GM19324 (cell line): Measurements from ENCODE around the gene ZNF213.
"Not testable (repeated sequence)": the region's sequence is repeated elsewhere in the genome, so short reads cannot be mapped to it uniquely, and the experiment has no call there.

Experiments used
- ATAC-seq: cut with Tn5 transposase; IDR thresholded peaks from one replicate; pipeline ENCODE4 v1.9.1; 2021; ENCODE audit warnings: mild to moderate bottlenecking, moderate library complexity; ENCODE audit not compliant: unreplicated experiment, low FRiP score

Gene ZNF213

DNA sequence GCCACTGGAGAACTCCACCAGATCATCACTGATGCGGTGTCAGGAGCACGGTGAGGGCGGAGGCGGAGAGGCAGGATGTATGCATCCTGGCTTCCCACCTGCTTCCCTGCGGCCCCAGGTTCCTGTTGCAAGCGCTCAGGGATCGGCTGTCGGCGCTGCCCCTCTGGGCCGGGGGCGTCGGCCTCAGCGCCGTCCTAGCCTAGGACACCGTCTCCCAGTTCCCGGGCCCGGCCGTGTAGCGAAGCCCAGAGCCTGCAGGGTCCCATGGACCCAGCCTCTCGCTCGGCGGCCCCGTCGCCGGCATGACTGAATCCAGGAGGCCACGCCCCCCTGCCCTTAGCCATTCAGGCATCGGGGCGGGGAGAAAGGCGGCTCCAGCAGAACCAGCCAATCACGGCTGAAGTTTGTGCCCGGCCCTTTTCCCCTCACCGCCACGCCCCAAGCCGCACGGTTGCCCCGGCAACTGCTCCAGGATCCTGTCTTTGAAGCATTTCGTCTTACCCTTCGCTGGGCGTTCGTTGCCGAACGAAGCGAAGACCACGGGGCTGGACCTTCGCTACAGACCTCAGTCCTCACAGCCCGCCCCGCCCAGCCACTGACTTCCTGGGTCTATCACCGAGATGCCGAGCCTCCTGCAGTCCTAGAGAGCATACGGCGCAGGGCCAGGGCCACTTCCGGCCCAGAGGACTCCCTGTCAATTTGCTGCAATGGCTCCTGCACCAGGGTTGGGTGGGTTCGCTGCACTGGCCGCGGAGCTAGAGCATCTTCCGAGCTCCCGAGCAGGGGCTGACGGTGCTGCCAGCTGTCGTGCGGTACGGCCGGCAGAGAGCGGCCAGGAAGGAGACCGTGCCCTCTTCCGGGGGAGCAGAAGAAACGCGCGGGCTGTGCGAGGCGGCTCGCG is 10.6 kb upstream of the ZNF213 start:
- ATAC-seq = peak; percentile 91

DNA sequence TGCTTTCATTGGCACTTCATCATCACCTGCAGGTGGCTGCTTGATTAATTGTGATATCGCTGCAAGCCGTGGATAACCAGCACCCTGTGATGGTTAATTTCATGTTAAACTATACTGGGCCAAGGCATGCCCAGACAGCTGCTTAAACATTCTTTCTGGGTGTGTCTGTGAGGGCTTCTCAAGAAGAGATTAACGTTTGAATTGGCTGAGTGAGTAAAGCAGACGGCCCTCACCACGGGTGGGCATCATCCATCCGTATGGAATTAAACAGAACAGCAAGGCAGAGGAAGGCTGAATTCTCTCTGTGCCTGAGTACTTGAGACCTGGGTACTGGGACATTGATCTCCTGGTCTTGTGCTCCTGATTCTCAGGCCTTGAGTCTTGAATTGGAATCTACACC is 7.1 kb upstream of the ZNF213 start:
- ATAC-seq = no peak

DNA sequence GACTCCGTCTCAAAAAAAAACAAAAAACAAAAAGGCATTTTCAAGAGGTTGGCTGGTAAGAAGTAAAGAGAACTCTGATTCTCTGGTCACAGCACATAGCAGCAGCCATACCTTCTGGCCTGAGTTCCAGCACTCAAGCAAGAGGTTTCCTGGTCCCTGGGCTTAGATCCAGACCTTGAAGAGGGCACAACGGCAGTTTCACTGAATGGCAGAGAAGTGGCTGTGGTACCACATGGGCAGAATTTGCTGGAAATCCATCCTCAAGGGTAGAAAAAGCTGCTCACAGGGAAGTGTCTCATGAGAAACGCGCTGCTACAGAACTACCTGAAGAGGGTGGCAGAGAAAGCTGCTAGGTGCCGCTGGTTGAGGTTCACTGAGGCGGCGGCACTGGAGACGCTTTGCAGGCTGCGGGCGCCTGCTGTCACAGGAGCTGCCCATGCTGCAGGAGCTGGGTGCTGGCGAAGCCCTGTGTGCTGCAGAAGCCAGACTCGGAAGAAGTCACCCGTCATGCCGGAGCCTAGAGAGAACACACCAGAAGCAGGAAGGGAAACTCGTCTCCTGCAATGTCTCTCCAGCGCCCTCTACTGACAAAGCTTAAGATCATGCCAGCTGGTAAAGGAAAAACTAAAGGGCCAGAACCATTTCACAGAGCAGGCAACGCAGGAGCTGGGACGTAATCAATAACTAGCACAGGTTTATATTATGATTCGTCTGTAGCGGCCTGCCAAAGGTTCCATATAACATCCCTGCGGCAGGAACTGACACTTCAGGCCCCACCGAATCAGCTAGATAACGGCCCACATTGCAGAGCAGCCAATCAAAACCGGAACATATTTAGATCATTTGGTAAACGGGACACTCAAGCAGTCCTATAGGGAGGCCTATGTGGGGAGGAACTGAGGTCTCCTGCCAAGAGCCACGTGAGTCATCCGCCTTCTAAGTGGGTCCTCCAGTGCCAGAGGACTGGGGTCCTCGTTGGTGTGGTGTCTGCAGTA is 5.4 kb upstream of the ZNF213 start:
- peak; percentile 52 for ATAC-seq

DNA sequence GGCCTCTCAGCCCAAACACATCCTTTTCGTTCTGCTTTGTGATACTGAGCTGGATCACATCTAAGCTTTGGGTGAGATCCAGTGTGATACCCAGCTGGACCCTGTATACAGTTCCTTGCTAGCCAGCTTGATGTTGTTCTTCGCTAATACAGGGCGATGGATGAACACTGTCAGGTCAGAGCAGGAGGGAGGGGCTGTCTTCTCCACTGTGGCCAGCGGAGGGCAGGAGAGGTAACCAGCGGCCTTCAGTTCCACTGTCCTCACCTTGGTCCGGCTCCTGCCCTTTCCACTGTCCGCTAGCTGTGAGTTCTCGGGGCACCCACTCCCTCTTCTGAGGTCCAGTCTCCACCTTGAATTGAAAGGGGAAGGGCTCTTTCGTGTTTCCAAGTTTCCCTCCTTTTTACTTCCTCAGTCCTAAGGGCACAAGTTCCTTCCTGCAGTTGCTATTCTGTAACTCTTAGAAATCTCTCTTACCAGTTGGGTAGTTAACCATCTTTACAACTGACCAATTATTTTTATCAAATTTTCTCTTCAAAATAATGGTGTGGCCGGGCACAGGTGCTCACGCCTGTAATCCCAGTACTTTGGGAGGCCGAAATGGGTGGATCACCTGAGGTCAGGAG is 3.0 kb upstream of the ZNF213 start:
- no peak for ATAC-seq

DNA sequence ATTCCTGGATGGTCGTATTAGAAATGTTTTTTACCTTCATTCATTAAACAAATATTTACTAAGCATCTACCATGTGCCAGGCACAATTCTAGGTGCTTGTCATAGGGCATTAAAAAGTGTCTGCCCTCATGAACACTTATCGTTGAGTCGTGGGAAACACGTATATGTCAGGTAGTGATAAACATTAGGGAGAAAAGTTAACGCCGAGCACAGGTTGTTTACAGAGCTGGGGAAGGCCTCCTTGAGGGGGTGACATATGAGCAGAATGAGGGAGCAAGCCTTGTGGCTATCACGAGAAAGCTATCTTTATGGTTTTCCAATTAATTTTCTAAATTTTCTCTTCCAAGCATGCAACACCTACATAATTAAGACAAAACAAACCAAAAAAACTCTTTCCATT is 985 bp upstream of the ZNF213 start:
- no peak for ATAC-seq

DNA sequence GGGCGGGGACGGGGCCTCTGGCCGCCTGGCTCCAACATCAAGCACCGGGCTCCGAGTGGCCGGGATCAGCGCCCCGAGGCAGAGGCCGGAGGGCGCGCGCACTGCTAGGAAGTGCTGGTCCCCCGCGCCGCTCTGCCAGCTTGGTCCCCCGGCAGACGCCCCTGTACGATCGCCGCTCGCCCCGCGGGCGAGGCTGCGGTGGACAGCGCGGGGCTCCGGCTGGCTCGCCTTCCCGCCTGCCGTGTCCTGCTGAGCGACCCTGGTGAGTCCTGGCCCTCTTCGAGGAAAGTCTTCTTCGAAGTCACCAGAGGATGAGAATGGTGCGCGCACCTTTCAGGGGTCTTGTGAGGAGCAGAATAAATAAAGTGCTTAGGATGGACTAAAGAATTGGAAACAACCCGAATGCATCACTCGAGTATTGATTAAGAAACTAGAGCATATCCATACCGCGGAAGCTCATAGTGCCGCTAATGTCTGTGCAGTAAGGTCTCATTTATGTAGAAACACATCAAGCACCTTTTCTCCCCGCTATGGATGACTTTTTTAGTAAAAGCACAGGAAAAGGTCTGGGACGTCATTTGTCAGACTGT is 392 bp downstream of the ZNF213 start:
- no peak for ATAC-seq

DNA sequence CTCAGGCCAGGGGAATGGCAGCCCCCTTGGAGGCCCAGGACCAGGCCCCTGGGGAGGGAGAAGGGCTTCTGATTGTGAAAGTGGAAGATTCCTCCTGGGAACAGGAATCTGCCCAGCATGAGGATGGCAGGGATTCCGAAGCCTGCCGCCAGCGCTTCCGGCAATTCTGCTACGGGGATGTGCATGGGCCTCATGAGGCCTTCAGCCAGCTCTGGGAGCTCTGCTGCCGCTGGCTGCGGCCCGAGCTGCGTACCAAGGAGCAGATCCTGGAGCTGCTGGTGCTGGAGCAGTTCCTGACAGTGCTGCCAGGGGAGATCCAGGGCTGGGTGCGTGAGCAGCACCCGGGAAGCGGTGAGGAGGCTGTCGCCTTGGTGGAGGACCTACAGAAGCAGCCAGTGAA is 2.4 kb downstream of the ZNF213 start:
- no peak for ATAC-seq

DNA sequence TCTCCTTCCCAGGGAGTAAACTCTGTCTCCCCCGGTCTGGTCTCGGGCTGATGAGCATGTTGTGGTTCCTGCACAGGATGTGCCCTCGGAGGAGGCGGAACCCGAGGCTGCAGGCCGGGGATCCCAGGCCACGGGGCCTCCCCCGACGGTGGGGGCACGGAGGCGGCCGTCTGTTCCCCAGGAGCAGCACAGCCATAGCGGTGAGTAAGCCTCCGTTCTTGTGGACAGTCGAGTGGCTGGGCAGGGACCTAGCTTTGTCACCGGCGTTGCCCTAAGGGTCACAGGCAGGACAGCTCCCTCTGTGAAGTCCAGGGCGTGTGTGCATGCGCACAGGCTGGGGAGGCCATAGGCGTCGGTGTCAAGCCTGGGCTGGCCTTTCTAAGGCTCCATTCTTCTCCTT is 3.5 kb downstream of the ZNF213 start:
- no peak for ATAC-seq

DNA sequence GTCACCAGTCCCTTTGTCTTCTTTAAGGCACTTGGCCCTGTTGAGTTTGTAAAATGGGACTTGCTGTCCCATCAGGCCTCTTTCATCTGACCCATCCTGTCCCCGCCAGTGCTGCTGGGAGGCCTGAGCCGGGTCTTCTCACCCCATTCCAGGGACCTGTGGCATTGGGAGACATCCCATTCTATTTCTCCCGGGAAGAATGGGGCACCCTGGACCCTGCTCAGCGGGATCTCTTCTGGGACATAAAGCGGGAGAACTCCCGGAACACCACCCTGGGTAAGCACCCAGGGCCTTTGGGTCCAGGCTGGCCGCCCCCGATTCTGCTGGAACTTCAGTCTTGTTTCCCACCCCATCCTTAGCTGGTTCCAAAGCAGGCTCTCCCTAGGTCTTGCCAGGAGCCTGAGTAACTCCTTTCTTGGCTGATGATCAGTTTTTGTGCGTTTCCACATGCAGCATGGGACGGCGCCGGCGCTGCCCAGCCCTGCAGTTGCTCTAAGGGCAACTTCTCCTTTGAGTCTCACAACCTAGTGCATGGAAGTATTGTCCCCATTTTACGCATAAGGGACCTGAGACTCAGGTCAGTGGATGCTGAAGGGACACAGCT is 4.1 kb downstream of the ZNF213 start:
- ATAC-seq = no peak

DNA sequence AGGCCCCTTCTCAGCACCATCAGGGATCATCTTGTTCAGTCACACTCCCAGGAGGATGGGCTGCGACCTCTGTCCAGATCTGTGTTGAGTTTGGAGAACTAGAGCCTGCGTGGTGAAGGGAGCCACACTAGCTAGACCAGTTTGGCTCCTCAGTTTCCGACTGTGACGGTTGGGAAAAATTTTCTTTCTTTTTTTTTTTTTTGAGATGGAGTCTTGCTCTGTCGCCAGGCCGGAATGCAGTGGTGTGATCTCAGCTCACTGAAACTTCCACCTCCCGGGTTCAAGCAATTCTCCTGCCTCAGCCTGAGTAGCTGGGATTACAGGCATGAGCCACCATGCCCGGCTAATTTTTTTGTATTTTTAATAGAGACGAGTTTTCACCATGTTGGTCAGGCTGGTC is 4.7 kb downstream of the ZNF213 start:
- ATAC-seq = not testable (repeated sequence)

DNA sequence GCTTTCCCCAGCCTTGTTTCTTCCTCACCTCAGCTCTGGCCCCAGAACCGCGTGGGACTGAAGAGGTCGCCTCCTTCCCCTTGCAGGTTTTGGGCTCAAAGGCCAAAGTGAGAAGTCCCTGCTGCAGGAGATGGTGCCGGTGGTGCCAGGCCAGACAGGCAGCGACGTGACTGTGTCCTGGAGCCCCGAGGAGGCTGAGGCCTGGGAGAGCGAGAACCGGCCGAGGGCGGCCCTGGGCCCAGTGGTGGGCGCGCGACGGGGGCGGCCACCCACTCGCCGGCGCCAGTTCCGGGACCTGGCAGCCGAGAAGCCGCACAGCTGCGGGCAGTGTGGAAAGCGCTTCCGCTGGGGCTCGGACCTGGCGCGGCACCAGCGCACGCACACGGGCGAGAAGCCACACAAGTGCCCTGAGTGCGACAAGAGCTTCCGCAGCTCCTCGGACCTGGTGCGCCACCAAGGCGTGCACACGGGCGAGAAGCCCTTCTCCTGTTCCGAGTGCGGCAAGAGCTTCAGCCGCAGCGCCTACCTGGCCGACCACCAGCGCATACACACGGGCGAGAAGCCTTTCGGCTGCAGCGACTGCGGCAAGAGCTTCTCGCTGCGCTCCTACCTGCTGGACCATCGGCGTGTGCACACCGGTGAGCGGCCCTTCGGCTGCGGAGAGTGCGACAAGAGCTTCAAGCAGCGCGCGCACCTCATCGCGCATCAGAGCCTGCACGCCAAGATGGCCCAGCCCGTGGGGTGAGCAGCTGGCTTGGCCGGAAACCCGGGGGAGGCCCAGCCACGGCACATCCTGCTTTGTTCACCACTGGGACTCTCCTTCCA is 6.0 kb downstream of the ZNF213 start:
- no peak for ATAC-seq

DNA sequence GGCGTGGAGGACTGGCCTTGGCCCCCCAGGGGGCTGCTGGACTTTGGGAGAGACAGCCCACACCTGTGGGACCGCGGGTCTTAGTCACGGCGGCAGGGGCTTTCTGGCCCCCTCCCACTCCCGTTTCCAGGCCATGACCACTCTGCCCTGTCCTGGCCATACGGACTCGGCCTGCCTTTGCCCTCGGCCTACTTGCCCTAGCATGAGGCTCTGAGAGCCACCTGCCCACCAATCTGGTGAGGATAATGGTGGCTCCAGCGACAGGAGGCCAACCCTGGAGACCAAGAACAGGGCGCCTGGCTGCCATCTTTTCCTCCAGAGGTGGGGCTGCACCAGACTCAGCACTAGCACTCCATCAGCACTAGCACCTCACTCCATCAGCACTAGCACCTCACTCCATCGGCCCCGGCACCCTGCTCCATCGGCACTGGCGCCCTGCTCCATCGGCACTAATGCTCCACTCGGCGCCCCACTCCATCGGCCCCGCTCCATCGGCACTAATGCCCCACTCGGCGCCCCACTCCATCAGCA is 7.0 kb downstream of the ZNF213 start:
- ATAC-seq = no peak

DNA sequence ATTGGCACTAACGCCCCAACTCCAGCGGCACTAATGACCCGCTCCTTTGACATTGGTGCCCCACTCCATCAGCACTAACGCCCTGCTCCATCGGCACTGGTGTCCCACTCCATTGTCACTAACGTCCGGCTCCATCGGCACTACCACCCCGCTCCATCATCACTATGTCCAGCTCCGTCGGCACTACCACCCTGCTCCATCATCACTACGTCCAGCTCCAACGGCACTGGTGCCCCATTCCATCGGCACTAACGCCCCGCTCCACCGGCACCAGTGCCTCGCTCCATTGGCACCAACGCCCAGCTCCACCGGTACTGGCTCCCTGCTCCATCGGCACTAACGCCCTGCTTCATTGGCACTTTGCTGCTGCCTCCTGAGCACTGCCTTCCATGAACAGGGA is 7.5 kb downstream of the ZNF213 start:
- no peak for ATAC-seq

DNA sequence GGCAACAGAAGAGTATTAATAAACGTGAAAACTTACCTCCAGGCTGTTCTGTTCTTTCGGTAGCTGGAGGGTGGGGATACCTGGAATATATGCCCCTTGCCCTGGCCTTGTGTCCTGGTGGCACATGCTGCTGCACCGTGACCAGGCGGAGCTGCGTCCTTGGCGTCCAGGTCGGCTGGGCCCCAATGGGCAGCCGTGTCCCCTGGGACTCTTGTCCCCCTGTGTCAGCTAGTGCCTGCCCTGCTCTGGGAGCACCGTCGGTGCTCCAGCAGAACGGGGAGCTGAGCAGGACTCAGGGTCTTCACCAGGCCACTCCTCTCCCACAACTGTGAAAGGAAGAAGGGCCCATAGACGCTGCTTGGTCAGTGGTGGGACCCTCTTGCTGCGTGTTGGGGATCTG is 7.9 kb downstream of the ZNF213 start:
- ATAC-seq = no peak

DNA sequence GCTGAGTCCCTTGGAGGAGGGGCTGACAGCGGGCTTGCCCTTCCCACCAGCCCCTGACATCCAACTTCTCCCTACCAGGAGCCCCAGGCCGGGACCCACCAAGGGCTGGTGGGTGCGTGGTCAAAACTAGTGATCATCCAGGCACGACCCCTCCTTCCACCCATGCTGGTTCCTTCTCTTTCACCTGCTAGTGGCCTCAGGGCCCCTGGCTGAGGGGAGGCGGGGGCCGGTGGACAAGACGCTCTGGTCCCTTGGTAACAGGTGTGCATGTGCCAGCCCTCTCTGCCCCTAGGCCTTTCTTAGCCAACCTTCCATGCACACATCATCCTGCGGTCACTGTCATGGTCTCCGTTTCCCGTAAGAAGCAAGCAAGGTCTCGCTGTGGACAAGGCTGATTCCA is 8.4 kb downstream of the ZNF213 start:
- ATAC-seq = no peak

DNA sequence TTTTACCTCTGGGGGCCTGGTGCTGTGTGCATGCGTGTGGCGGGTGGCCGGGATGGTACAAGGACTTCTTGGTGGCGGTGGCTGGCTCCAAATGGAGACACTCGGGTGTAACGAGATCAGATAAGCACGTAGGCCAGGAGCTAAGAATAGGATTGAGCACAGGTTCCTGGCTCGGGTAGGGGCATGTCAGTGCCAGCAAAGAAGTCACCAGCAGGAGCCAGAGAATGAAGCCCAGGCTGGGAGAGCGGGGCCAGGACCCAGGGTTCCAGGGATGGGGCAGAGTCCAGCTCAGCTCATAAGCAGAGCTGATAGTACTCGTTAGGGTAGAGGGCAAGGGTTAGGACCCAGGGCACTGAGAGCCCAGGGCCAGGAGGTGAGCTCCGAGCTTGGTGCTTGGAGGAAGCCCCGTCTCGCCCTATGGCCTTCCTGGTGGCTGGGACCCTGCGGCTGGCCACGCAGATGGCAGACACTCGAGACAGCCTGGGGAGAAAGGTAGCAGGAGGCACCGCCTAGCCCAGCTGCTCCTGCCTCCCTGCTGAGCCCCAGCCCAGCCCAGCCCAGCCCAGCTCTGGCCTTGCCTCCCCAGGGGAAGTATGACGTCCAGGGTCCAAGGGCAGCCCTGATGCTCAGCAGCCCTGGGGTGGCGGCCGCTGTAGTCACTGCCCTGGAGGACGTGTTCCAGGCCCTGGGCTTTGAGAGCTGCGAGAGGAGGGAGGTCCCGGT is 8.9 kb downstream of the ZNF213 start:
- ATAC-seq = no peak

DNA sequence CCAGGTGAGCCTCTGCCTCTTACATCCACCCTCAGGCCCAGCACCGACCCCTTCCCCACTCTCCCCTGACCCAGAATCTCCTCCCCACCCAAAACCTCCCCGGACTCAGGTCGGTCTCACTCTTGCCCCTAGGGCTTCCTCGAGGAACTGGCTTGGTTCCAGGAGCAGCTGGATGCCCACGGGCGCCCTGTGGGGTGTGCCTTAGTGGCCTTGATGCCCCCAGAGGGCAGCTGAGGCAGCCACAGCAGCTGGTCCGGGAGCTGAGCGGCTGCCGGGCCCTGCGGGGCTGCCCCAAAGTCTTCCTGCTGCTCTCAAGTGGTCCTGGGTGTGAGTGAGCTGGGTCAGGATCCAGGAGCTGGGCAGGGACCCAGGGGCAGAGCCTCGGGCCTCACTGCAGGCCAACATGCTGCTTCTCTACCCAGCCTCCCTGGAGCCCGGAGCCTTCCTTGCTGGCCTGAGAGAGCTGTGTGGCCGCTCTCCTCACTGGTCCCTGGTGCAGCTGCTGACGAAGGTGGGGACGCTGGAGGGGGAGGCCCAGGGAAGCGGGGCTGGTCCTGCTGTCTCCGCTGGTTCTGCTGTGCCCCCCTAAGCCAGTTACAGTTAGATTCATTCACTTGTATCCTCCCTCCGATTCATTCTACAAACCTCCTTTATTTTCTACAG is 9.6 kb downstream of the ZNF213 start:
- no peak for ATAC-seq

DNA sequence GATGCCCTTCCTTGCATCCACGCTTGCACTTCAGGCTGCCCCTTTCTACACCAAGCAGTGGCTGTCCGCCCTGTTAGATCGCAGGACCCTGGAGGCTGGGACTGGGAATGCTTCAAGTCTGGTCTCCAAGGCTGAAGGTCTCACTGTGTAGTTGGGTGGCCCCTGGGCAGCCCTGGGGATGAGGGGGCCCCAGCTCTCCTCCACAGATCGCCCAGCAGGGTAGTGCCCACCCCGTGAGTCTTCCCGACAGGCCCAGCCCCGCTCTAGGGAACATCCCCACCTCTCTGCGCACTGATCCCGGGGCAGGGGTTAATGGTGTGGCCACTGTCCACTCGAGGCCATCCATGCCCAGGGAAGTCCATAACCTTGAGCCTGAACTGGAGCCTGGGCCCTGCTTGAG is 10.3 kb downstream of the ZNF213 start:
- no peak for ATAC-seq
